ENCODE measurements around the gene TSNAXIP1.

GRCh38 chr16:67861877-67862276 is 55.2 kb downstream of the TSNAXIP1 start:
- TF ChIP-seq FOSL1 (tag; conservative IDR thresholded peaks at IDR 0.05): no peak
- no peak for TF ChIP-seq JUNB (CRISPR knock-in tag; conservative IDR thresholded peaks at IDR 0.05)
- TF ChIP-seq POLR2A (conservative IDR thresholded peaks at IDR 0.05): no peak
- no peak for TF ChIP-seq HDAC1 (IDR thresholded peaks at IDR 0.05)
- TF ChIP-seq, protein P1, sequence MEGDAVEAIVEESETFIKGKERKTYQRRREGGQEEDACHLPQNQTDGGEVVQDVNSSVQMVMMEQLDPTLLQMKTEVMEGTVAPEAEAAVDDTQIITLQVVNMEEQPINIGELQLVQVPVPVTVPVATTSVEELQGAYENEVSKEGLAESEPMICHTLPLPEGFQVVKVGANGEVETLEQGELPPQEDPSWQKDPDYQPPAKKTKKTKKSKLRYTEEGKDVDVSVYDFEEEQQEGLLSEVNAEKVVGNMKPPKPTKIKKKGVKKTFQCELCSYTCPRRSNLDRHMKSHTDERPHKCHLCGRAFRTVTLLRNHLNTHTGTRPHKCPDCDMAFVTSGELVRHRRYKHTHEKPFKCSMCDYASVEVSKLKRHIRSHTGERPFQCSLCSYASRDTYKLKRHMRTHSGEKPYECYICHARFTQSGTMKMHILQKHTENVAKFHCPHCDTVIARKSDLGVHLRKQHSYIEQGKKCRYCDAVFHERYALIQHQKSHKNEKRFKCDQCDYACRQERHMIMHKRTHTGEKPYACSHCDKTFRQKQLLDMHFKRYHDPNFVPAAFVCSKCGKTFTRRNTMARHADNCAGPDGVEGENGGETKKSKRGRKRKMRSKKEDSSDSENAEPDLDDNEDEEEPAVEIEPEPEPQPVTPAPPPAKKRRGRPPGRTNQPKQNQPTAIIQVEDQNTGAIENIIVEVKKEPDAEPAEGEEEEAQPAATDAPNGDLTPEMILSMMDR (IDR thresholded peaks at IDR 0.05 in 2 of 3, conservative IDR thresholded peaks at IDR 0.05 in 1 of 3; ENCODE audit: insufficient read depth in 2 of 3, low read depth in 1 of 3, low read length in 3 of 3): no peak
- no peak for TF ChIP-seq FOXM1 (IDR thresholded peaks at IDR 0.05; ENCODE audit: low read depth)
- TF ChIP-seq FOXM1 (CRISPR knock-in tag; IDR thresholded peaks at IDR 0.05; ENCODE audit: low read depth): no peak
- no peak for TF ChIP-seq PATZ1 (CRISPR knock-in tag; IDR thresholded peaks at IDR 0.05; ENCODE audit: borderline replicate concordance)

Measured in K562 (cell line).